Measurements from ENCODE around the gene GID8.

DNA sequence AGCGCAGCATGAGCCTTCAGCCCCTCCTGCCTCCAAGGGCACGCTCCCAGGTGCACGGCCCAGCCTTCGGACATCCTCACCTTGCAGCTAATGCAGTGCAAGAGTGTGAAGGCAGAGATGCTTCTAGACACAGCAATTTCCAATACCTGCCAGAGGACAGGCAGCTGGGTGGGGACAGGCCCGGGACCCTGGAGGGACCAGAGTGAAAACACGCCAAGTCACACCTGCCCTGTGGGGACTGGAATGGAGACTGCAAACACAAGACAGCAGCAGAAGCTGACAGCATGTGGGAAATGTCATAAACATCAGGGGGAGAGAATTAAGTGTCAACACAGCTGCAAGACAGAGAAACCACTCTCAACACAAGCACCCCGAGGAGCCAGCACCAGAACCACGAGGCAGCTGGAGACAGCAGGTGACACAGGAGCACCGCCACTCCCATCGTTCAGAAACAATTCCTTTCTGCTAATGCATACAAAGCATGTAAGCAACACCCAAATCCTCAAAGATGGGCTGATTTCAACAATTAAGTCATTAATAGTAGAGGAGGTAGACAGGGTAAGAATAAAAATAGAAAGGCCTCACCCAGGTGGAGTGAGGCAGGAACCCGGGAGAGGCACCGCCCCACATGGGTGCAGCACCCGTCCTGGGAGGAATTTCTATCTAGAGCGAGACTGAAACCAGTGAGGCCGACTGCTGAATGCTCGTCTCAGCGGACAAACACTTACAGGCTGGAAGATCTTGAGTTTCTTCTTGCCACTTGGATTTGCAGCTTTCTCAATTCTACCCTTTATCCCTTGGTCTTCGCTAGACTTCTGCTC, 28.8 kb upstream of the GID8 start:
- no peak for TF ChIP-seq FOXM1 (CRISPR knock-in tag; IDR thresholded peaks at IDR 0.05)
- TF ChIP-seq KDM1A (CRISPR knock-in tag; IDR thresholded peaks at IDR 0.05) = no peak
- TF ChIP-seq, protein P1, sequence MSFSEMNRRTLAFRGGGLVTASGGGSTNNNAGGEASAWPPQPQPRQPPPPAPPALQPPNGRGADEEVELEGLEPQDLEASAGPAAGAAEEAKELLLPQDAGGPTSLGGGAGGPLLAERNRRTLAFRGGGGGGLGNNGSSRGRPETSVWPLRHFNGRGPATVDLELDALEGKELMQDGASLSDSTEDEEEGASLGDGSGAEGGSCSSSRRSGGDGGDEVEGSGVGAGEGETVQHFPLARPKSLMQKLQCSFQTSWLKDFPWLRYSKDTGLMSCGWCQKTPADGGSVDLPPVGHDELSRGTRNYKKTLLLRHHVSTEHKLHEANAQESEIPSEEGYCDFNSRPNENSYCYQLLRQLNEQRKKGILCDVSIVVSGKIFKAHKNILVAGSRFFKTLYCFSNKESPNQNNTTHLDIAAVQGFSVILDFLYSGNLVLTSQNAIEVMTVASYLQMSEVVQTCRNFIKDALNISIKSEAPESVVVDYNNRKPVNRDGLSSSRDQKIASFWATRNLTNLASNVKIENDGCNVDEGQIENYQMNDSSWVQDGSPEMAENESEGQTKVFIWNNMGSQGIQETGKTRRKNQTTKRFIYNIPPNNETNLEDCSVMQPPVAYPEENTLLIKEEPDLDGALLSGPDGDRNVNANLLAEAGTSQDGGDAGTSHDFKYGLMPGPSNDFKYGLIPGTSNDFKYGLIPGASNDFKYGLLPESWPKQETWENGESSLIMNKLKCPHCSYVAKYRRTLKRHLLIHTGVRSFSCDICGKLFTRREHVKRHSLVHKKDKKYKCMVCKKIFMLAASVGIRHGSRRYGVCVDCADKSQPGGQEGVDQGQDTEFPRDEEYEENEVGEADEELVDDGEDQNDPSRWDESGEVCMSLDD (CRISPR knock-in tag; IDR thresholded peaks at IDR 0.05; ENCODE audit: borderline replicate concordance) = no peak
- TF ChIP-seq NFE2L2 (IDR thresholded peaks at IDR 0.05; ENCODE audit: low read length) = peak; percentile 22; the same call in 1 of the 2 replicates
- no peak for TF ChIP-seq ZNF274 (CRISPR knock-in tag; IDR thresholded peaks at IDR 0.05)
- TF ChIP-seq ELF1 (CRISPR knock-in tag; IDR thresholded peaks at IDR 0.05) = no peak
- TF ChIP-seq, protein P2, sequence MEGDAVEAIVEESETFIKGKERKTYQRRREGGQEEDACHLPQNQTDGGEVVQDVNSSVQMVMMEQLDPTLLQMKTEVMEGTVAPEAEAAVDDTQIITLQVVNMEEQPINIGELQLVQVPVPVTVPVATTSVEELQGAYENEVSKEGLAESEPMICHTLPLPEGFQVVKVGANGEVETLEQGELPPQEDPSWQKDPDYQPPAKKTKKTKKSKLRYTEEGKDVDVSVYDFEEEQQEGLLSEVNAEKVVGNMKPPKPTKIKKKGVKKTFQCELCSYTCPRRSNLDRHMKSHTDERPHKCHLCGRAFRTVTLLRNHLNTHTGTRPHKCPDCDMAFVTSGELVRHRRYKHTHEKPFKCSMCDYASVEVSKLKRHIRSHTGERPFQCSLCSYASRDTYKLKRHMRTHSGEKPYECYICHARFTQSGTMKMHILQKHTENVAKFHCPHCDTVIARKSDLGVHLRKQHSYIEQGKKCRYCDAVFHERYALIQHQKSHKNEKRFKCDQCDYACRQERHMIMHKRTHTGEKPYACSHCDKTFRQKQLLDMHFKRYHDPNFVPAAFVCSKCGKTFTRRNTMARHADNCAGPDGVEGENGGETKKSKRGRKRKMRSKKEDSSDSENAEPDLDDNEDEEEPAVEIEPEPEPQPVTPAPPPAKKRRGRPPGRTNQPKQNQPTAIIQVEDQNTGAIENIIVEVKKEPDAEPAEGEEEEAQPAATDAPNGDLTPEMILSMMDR (CRISPR knock-in tag; IDR thresholded peaks at IDR 0.05) = no peak
- no peak for TF ChIP-seq POLR2A (IDR thresholded peaks at IDR 0.05; ENCODE audit: insufficient read depth in 1 of 2, low read depth in 2 of 2, low read length in 2 of 2)
- TF ChIP-seq, protein P3, sequence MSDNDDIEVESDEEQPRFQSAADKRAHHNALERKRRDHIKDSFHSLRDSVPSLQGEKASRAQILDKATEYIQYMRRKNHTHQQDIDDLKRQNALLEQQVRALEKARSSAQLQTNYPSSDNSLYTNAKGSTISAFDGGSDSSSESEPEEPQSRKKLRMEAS (IDR thresholded peaks at IDR 0.05) = no peak
- TF ChIP-seq ZNF660 (CRISPR knock-in tag; IDR thresholded peaks at IDR 0.05; ENCODE audit: borderline replicate concordance, low read depth) = no peak
- TF ChIP-seq ZNF768 (CRISPR knock-in tag; IDR thresholded peaks at IDR 0.05) = no peak
